MCF 10A (cell line): ENCODE results near the gene PMVK. TPM values are rescaled to one million over a fixed set of nuclear protein-coding genes. Genes with fewer than 3 reads are reported as not detected.

Experiments used
- BruUV-seq: library from RNA; stranded (reverse); fragments of 400-500 nt; replicated peaks from 2 replicates; lab custom pipeline; 2021; lab: Mats Ljungman, UMichigan
- CTCF ChIA-PET: fragments of 300-600 bp; sonication (Branson Sonifier 250); formaldehyde crosslinking; extraction: SDS; loops from one replicate; lab custom pipeline; 2021; ENCODE audit warnings: antibody characterized with exemption, inconsistent platforms; lab: Yijun Ruan, JAX
- POLR2A ChIA-PET: fragments of 300-600, 350-650 bp; sonication (Branson Sonifier 250); formaldehyde crosslinking; extraction: SDS; loops from one replicate; lab custom pipeline; 2020; ENCODE audit warnings: antibody characterized with exemption, inconsistent platforms; lab: Yijun Ruan, JAX
- DNase-seq: peaks from one replicate; pipeline ENCODE4 v3.0.0-alpha.2; 2018; ENCODE audit not compliant: unreplicated experiment
- H3K27ac Mint-ChIP-seq: one replicate; pipeline ENCODE4 v1.8.0; 2022; ENCODE audit warnings: mild to moderate bottlenecking, low read depth, mixed read lengths; ENCODE audit not compliant: unreplicated experiment
- H3K27me3 Mint-ChIP-seq: one replicate; pipeline ENCODE4 v1.8.0; 2022; ENCODE audit warnings: mixed read lengths; ENCODE audit not compliant: insufficient read depth, unreplicated experiment
- H3K36me3 Mint-ChIP-seq: one replicate; pipeline ENCODE4 v1.8.0; 2022; ENCODE audit warnings: mild to moderate bottlenecking, moderate library complexity, mixed read lengths; ENCODE audit not compliant: insufficient read depth, unreplicated experiment
- H3K4me1 Mint-ChIP-seq: one replicate; pipeline ENCODE4 v1.8.0; 2022; ENCODE audit warnings: mixed read lengths; ENCODE audit not compliant: insufficient read depth, unreplicated experiment
- H3K4me3 Mint-ChIP-seq: one replicate; pipeline ENCODE4 v1.8.0; 2022; ENCODE audit warnings: mild to moderate bottlenecking, moderate library complexity, mixed read lengths; ENCODE audit not compliant: unreplicated experiment
- H3K9me3 Mint-ChIP-seq: one replicate; pipeline ENCODE4 v1.8.0; 2022; ENCODE audit warnings: mixed read lengths; ENCODE audit not compliant: unreplicated experiment
- intact Hi-C: fragments of 100-400 bp; cut with micrococcal nuclease; formaldehyde crosslinking; loops from 2 replicates; pipeline ENCODE4 v1.14.1; 2022
- total RNA-seq: library from RNA; stranded (reverse); gene quantifications from 2 replicates; pipeline ENCODE4 v1.2.3, GENCODE V29; 2022
- TF ChIP-seq, protein P1 (sequence below): fragments of 200-600 bp; IDR thresholded peaks from one replicate; pipeline ENCODE4 v1.8.0; 2022; ENCODE audit warnings: antibody characterized with exemption, mild to moderate bottlenecking; ENCODE audit not compliant: unreplicated experiment

The PMVK gene
- total RNA-seq, 1 experiment from 2014 or later, result 68.9 TPM

DNA sequence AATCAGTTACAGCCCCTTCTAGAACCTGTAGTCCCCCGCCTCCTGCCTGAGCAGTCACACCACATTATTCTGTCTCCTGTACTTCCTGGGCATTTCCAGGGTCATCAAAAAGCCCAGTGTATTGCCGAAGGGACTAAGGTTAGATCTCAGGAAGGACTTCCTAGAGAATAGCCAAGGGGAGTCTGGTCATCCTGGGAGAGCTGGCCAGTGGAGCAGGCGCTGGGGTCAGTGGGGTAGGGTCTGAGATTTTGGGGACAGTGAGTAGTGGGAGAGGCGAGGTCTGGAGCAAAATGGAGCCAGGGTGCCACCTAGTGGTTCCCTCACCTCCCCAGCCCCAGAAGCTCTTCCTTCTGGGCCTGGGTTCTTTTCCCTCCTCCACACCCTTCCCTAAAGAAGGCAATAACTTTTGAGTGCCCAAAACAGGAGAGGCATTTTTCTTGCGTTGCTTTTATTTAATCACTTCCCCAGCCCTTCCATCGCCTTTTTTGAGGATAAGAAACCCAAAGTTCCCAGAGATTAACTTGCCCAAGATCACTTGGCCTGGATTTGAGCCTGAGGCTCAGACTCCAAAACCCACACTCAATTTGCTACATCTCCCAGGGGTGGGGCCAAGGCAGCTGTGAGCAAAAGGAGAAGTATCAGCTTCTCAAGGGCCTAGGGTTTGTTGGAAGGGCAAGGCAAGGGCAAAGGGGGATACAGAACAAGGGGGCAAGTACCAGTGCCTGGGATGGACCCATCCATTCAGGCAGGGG, 7.3 kb upstream of the PMVK start:
- CTCF ChIA-PET, result interaction anchor here (0.6 to 2.2 kb wide), 28 partner anchors 23 to 925 kb away, joined by 3 to 14 read pairs (median 5); partner anchors contain the start of gene MTX1
- TF ChIP-seq, protein P1, sequence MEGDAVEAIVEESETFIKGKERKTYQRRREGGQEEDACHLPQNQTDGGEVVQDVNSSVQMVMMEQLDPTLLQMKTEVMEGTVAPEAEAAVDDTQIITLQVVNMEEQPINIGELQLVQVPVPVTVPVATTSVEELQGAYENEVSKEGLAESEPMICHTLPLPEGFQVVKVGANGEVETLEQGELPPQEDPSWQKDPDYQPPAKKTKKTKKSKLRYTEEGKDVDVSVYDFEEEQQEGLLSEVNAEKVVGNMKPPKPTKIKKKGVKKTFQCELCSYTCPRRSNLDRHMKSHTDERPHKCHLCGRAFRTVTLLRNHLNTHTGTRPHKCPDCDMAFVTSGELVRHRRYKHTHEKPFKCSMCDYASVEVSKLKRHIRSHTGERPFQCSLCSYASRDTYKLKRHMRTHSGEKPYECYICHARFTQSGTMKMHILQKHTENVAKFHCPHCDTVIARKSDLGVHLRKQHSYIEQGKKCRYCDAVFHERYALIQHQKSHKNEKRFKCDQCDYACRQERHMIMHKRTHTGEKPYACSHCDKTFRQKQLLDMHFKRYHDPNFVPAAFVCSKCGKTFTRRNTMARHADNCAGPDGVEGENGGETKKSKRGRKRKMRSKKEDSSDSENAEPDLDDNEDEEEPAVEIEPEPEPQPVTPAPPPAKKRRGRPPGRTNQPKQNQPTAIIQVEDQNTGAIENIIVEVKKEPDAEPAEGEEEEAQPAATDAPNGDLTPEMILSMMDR, result peak; percentile 91
- Mint-ChIP-seq H3K4me3 (no peak overlapping the region), H3K36me3 (peaks cover 12% of the 10 kb centered on the region), H3K4me1 (peaks cover 12% of the 10 kb centered on the region), H3K27me3 (no peaks in the 10 kb centered on the region), H3K9me3 (no peaks in the 10 kb centered on the region), H3K27ac (no peak overlapping the region)
- intact Hi-C loops, result no loop called here
- POLR2A ChIA-PET, result interaction anchor here (0.5 to 1.9 kb wide), 16 partner anchors 8 to 407 kb away, joined by 3 to 7 read pairs (median 3); no protein-coding TSS in a partner anchor
- BruUV-seq, result no TSS peak
- peak; percentile 66 for DNase-seq

DNA sequence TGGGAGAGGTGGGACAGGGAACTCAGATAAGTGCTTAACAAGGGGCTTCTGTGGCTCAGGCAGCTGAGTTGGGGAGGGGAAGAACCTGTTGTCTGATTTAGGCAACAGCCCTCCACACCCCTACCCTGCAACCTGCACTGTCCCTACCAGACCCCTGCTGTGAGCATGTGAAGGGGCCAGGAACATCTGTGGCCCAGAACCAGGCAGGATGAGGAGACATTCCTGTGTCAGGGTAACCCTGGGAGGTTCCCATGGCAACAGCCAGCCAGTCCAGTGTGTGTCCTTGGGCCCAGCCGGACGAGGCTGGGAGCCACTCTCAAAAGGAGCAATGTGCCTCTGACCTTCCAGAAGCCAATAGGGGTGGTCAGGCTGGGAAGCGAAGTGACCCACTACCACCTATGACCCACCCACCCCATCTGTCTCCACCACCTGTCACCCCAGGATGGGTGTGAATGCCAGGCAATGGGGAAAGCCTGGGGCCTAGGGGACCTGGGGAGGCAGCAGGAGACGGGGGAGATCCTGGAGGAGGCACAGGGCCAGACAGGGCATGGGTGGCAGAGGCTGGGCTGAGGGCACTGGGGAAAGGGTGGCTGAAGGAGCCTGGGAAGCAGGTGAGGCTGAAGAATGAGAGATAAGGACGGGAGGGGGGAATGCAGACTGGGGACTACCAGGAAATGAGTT, 5.0 kb upstream of the PMVK start:
- Mint-ChIP-seq H3K36me3 (peaks cover 9% of the 10 kb centered on the region), H3K27me3 (no peaks in the 10 kb centered on the region), H3K27ac (peak overlapping the region; percentile 46), H3K4me1 (peaks cover 29% of the 10 kb centered on the region), H3K4me3 (no peak overlapping the region), H3K9me3 (no peaks in the 10 kb centered on the region)
- intact Hi-C loops, result no loop called here
- DNase-seq, result no peak
- BruUV-seq, result no TSS peak
- POLR2A ChIA-PET, result interaction anchor here (0.8 to 6.3 kb wide), 2 partner anchors 30 to 120 kb away, joined by 3 to 146 read pairs; partner anchors contain the start of genes CKS1B and SHC1
- CTCF ChIA-PET, result interaction anchor here (1.1 to 5.7 kb wide), 5 partner anchors 9 to 144 kb away, joined by 4 to 45 read pairs (median 5); partner anchors contain the start of genes PBXIP1 and PYGO2
- TF ChIP-seq, protein P1, result no peak

DNA sequence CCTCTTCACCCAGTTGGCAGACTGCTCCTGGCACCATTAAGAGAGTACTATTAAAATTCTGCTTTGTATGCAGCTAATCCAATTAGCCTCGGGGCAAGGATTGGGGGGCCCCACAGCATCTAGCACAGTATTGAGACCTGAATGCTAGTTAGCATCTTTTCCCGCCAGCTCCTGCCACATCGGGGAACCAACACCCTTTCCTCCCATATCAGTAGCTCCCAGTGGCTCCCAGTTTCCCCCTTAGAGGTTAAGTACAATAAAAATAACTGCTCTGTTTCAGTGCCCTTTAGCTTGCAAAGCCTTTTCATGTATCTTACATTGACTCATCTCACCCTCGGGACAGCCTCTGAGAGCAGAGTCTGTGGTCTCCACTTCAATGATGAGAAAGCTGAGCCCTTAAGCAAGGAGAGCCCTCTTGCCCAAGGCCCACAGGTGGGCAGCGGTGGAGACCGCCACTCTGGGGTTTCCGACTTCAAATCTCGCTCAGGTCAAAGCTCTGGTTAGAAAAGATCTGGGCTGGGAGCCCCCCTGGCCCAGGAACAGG, 4.2 kb upstream of the PMVK start:
- Mint-ChIP-seq H3K4me1 (peaks cover 34% of the 10 kb centered on the region), H3K27ac (no peak overlapping the region), H3K4me3 (no peak overlapping the region), H3K36me3 (peaks cover 10% of the 10 kb centered on the region), H3K9me3 (no peaks in the 10 kb centered on the region), H3K27me3 (no peaks in the 10 kb centered on the region)
- CTCF ChIA-PET, result interaction anchor here (0.6 to 5.7 kb wide), 13 partner anchors 8 to 917 kb away, joined by 3 to 45 read pairs (median 3); partner anchors contain the start of genes GON4L, PBXIP1 and PYGO2
- DNase-seq, result no peak
- BruUV-seq, result no TSS peak
- intact Hi-C loops, result no loop called here
- TF ChIP-seq, protein P1, result no peak
- POLR2A ChIA-PET, result interaction anchor here (0.8 to 6.3 kb wide), 3 partner anchors 31 to 274 kb away, joined by 3 to 146 read pairs (median 4); partner anchors contain the start of genes CKS1B and SHC1
